MM.1S (cell line): Measurements from ENCODE around the gene SOX21.

Experiments
- EZH2 ChIP-seq: fragments of 300-600 bp; sonication (generic); optimal IDR thresholded peaks from 2 replicates; pipeline ENCODE3; 2017; ENCODE audit warnings: low read depth, mild to moderate bottlenecking, antibody characterized with exemption, low read length, mixed read lengths
- EZH2phosphoT487 ChIP-seq: fragments of 300-600 bp; sonication (generic); IDR thresholded peaks from 2 replicates; pipeline ENCODE4 v1.6.1; 2018; ENCODE audit warnings: antibody characterized with exemption, low read length
- TF ChIP-seq, protein P1 (sequence below): fragments of 300-600 bp; sonication (generic); IDR thresholded peaks from 2 replicates; pipeline ENCODE4 v1.5.1; 2016; ENCODE audit warnings: antibody characterized with exemption, low read length, mixed read lengths

DNA sequence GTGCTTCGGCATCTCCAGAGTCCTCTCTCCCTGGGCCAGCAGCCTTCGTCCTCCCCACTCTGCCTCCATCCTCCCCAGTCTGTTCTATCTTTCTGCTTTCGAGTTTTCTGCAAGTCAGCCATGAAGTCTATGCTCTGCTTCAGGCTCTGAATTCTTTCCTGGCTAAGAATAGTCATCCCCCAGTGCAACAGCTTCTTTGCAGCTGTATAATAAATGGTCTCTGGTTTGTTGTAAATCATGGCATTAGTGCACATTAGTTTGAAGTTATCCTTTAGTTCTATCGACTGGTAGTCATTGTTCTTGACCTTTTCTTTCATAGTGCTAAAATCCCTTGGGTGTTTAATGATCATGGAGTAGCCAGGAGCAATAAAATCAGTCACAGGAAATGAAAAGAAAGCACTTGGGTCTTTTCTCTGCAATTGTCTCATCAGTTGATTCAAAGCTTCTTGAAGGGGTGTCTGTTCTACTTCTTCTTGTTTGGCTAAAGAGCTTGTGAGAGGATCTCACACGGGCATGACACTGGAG lies 46.2 kb upstream of the SOX21 start:
- TF ChIP-seq, protein P1, sequence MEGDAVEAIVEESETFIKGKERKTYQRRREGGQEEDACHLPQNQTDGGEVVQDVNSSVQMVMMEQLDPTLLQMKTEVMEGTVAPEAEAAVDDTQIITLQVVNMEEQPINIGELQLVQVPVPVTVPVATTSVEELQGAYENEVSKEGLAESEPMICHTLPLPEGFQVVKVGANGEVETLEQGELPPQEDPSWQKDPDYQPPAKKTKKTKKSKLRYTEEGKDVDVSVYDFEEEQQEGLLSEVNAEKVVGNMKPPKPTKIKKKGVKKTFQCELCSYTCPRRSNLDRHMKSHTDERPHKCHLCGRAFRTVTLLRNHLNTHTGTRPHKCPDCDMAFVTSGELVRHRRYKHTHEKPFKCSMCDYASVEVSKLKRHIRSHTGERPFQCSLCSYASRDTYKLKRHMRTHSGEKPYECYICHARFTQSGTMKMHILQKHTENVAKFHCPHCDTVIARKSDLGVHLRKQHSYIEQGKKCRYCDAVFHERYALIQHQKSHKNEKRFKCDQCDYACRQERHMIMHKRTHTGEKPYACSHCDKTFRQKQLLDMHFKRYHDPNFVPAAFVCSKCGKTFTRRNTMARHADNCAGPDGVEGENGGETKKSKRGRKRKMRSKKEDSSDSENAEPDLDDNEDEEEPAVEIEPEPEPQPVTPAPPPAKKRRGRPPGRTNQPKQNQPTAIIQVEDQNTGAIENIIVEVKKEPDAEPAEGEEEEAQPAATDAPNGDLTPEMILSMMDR, result no peak
- TF ChIP-seq EZH2 (no peak), EZH2phosphoT487 (no peak)
